GM18873 (cell line): ENCODE data around the gene IL3.

Source experiments
- ATAC-seq: cut with Tn5 transposase; IDR thresholded peaks from one replicate; pipeline ENCODE4 v1.9.1; 2021; ENCODE audit warnings: mild to moderate bottlenecking, moderate library complexity, moderate number of reproducible peaks; ENCODE audit not compliant: unreplicated experiment, low FRiP score

The IL3 gene

GRCh38 chr5:132025403-132025971, 35.0 kb upstream of the IL3 start:
- ATAC-seq = no peak

- no peak for ATAC-seq
Observed at GRCh38 chr5:132026516-132027008, 33.9 kb upstream of the IL3 start.

GRCh38 chr5:132027027-132027426, 33.4 kb upstream of the IL3 start:
- ATAC-seq = no peak

- no peak for ATAC-seq
Observed at GRCh38 chr5:132029609-132030330, 30.7 kb upstream of the IL3 start.

GRCh38 chr5:132030610-132031009, 29.8 kb upstream of the IL3 start:
- ATAC-seq = no peak

GRCh38 chr5:132032196-132032595, 28.3 kb upstream of the IL3 start:
- no peak for ATAC-seq

- ATAC-seq = no peak
Observed at GRCh38 chr5:132033122-132033521, 27.3 kb upstream of the IL3 start.

- no peak for ATAC-seq
Observed at GRCh38 chr5:132037353-132037752, 23.1 kb upstream of the IL3 start.

GRCh38 chr5:132044207-132044606, 16.2 kb upstream of the IL3 start:
- ATAC-seq = no peak

- no peak for ATAC-seq
Observed at GRCh38 chr5:132046880-132047299, 13.6 kb upstream of the IL3 start.

- no peak for ATAC-seq
Observed at GRCh38 chr5:132049093-132049492, 11.4 kb upstream of the IL3 start.

GRCh38 chr5:132049559-132049958, 10.9 kb upstream of the IL3 start:
- ATAC-seq = no peak

- no peak for ATAC-seq
Observed at GRCh38 chr5:132050136-132050535, 10.3 kb upstream of the IL3 start.

- ATAC-seq = no peak
Observed at GRCh38 chr5:132050661-132051552, 9.5 kb upstream of the IL3 start.

GRCh38 chr5:132052520-132052919, 7.9 kb upstream of the IL3 start:
- ATAC-seq = no peak

GRCh38 chr5:132053483-132053882, 7.0 kb upstream of the IL3 start:
- ATAC-seq = no peak

GRCh38 chr5:132054031-132054696, 6.3 kb upstream of the IL3 start:
- ATAC-seq = no peak

- ATAC-seq = no peak
Observed at GRCh38 chr5:132054697-132055440, 5.6 kb upstream of the IL3 start.

GRCh38 chr5:132055441-132055807, 5.0 kb upstream of the IL3 start:
- ATAC-seq = no peak
